Fibroblast of lung (primary cell): ENCODE results near the gene COL8A2.

Source experiments
- EZH2 ChIP-seq: IDR thresholded peaks from 2 replicates; pipeline ENCODE4 v1.5.1; 2012; ENCODE audit warnings: low read length, control low read depth, mild to moderate bottlenecking; ENCODE audit errors: missing control alignments
- TF ChIP-seq, protein P1 (sequence below), 2 donors: IDR thresholded peaks in 1 of 2; conservative IDR thresholded peaks in 1 of 2; 1 replicate in 1 of 2; 2 replicates in 1 of 2; pipeline ENCODE4 v1.5.1; 2011 to 2012; ENCODE audit warnings: low read length in 2 of 2, control low read depth in 1 of 2, inconsistent platforms in 1 of 2, low read depth in 1 of 2, mild to moderate bottlenecking in 1 of 2

GRCh38 chr1:36125129-36125991 lies at the start of gene COL8A2:
- TF ChIP-seq, protein P1, sequence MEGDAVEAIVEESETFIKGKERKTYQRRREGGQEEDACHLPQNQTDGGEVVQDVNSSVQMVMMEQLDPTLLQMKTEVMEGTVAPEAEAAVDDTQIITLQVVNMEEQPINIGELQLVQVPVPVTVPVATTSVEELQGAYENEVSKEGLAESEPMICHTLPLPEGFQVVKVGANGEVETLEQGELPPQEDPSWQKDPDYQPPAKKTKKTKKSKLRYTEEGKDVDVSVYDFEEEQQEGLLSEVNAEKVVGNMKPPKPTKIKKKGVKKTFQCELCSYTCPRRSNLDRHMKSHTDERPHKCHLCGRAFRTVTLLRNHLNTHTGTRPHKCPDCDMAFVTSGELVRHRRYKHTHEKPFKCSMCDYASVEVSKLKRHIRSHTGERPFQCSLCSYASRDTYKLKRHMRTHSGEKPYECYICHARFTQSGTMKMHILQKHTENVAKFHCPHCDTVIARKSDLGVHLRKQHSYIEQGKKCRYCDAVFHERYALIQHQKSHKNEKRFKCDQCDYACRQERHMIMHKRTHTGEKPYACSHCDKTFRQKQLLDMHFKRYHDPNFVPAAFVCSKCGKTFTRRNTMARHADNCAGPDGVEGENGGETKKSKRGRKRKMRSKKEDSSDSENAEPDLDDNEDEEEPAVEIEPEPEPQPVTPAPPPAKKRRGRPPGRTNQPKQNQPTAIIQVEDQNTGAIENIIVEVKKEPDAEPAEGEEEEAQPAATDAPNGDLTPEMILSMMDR (conservative IDR thresholded peaks at IDR 0.05 in 1 of 2, IDR thresholded peaks at IDR 0.05 in 1 of 2; ENCODE audit: low read depth in 1 of 2, low read length in 2 of 2) = no peak
- peak; percentile 53 for TF ChIP-seq EZH2
